Activated CD4-positive, alpha-beta T cell treated with anti-CD3 and anti-CD28 coated beads for 36 hours (primary cell): ENCODE measurements around the gene CWC25. TPM values are rescaled to one million over a fixed set of nuclear protein-coding genes. Genes with fewer than 3 reads are reported as not detected.

Experiments used
- ATAC-seq: fragments of 200-7000 bp; cut with Tn5 transposase; one replicate; pipeline ENCODE4 v1.10.0; 2021; ENCODE audit warnings: mild to moderate bottlenecking, moderate library complexity
- CTCF ChIA-PET: fragments of 350-600 bp; sonication (Branson Sonifier 250); formaldehyde crosslinking; loops from one replicate; lab custom pipeline; 2021; ENCODE audit warnings: antibody characterized with exemption; lab: Charles Lee
- POLR2A ChIA-PET: fragments of 350-600 bp; sonication (Branson Sonifier 250); formaldehyde crosslinking; loops from one replicate; lab custom pipeline; 2021; ENCODE audit warnings: antibody characterized with exemption, inconsistent platforms; lab: Charles Lee
- DNase-seq: peaks from one replicate; pipeline ENCODE4 v3.0.0-alpha.2; 2020
- H3K27ac Mint-ChIP-seq: one replicate; pipeline ENCODE4 v1.8.0; 2021; ENCODE audit warnings: mixed read lengths
- H3K27me3 Mint-ChIP-seq: one replicate; pipeline ENCODE4 v1.8.0; 2021; ENCODE audit warnings: mixed read lengths
- H3K36me3 Mint-ChIP-seq: one replicate; pipeline ENCODE4 v1.8.0; 2021; ENCODE audit warnings: low read depth, mixed read lengths
- H3K4me1 Mint-ChIP-seq: one replicate; pipeline ENCODE4 v1.8.0; 2021; ENCODE audit warnings: mixed read lengths
- H3K4me3 Mint-ChIP-seq: one replicate; pipeline ENCODE4 v1.8.0; 2021; ENCODE audit warnings: mild to moderate bottlenecking, moderate library complexity, mixed read lengths
- H3K9me3 Mint-ChIP-seq: one replicate; pipeline ENCODE4 v1.8.0; 2021; ENCODE audit warnings: low read depth, mixed read lengths
- intact Hi-C, 2 experiments: fragments of 100-400 bp; cut with DNase I in 1 of 2; cut with micrococcal nuclease in 1 of 2; formaldehyde crosslinking; loops; one replicate each; pipeline versions ENCODE4 v1.14.2 to v1.15.1; 2022 to 2024; cut with DNase I, micrococcal nuclease
- total RNA-seq, 2 experiments: library from RNA; stranded (reverse); gene quantifications; one replicate each; pipeline ENCODE4 v1.2.3, GENCODE V29; 2021

CWC25 gene
- total RNA-seq, 2 experiments from 2014 or later = 23.3 to 24.0 TPM

DNA sequence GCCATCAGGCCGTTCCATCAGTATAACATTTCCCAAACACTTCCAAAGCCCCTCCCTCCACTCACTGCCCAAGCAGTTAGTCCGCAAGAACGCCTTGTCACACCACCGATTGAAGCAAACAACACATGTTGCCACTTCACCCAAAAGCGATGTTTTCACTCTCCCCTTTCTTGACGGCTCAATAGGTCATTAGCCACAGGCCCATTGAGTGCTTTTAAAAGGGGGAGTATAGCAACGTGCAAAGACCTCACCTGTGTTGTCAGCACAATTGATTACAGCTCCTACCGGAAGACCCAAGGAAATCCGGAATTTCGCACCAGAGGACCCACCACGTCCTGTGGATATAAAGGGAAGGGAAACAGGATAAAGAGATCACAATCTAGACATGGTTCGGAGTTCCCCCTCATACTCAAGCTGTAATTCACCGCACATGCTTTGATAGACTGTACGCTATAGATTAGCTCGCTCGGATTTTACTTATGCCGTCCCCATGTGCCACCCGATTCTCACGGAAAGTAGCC is 27.7 kb upstream of the CWC25 start:
- Mint-ChIP-seq H3K27me3 (no peaks in the 10 kb centered on the region), H3K9me3 (no peaks in the 10 kb centered on the region), H3K36me3 (peaks cover 56% of the 10 kb centered on the region), H3K4me1 (peaks cover 46% of the 10 kb centered on the region), H3K27ac (peak overlapping the region; percentile 99), H3K4me3 (peak overlapping the region; percentile 99)
- POLR2A ChIA-PET = interaction anchor here (0.5 to 3.0 kb wide), 6 partner anchors 12 to 608 kb away, joined by 3 to 36 read pairs (median 4); partner anchors contain the start of genes CDK12 and LASP1
- intact Hi-C loops = loop anchor here (1.0 to 10.0 kb wide), 13 partner anchors 15 to 1127 kb away; partner anchors contain the start of genes CWC25 (in 2 of the 2), PSMB3 (in 2 of the 2), EPOP (in 1 of the 2) and FBXL20 (in 1 of the 2)
- CTCF ChIA-PET = interaction anchor here (0.7 to 3.1 kb wide), 4 partner anchors 12 to 301 kb away, joined by 3 to 9 read pairs (median 6); a partner anchor contains a TSS
- no peak for DNase-seq
- ATAC-seq = no peak

- intact Hi-C loops = loop anchor here (5.0 to 10.0 kb wide), 3 partner anchors 99 to 551 kb away; partner anchors contain the start of genes EPOP (in 1 of the 2), FBXL20 (in 1 of the 2) and PSMB3 (in 1 of the 2)
- no peaks in the 10 kb centered on the region for H3K27me3 Mint-ChIP-seq
- CTCF ChIA-PET = interaction anchor here (0.6 to 1.3 kb wide), 3 partner anchors 10 to 393 kb away, joined by 3 read pairs; a partner anchor contains a TSS
- DNase-seq = no peak
- peak overlapping the region; percentile 99 for H3K4me3 Mint-ChIP-seq
- POLR2A ChIA-PET = interaction anchor here (0.6 to 0.8 kb wide), 3 partner anchors 19 to 600 kb away, joined by 3 to 6 read pairs (median 3); partner anchors contain the start of gene MED1
- ATAC-seq = no peak
- peak overlapping the region; percentile 99 for H3K27ac Mint-ChIP-seq
- H3K36me3 Mint-ChIP-seq = peaks cover 64% of the 10 kb centered on the region
- no peaks in the 10 kb centered on the region for H3K9me3 Mint-ChIP-seq
- H3K4me1 Mint-ChIP-seq = peaks cover 46% of the 10 kb centered on the region
These were observed 26.3 kb upstream of the CWC25 start for GRCh38 chr17:38851434-38851833.

GRCh38 chr17:38850374-38850773 is 25.3 kb upstream of the CWC25 start:
- CTCF ChIA-PET = interaction anchor here (1.2 kb wide), 1 partner anchor 89 kb away, joined by 3 read pairs; no protein-coding TSS in a partner anchor
- Mint-ChIP-seq H3K36me3 (peaks cover 65% of the 10 kb centered on the region), H3K9me3 (no peaks in the 10 kb centered on the region), H3K27ac (peak overlapping the region; percentile 56), H3K4me3 (peak overlapping the region; percentile 99), H3K27me3 (no peaks in the 10 kb centered on the region), H3K4me1 (peaks cover 45% of the 10 kb centered on the region)
- POLR2A ChIA-PET = interaction anchor here (0.8 kb wide), 1 partner anchor 20 kb away, joined by 3 read pairs; no protein-coding TSS in a partner anchor
- intact Hi-C loops = loop anchor here (5.0 to 10.0 kb wide), 3 partner anchors 98 to 552 kb away; partner anchors contain the start of genes EPOP (in 1 of the 2), FBXL20 (in 1 of the 2) and PSMB3 (in 1 of the 2)
- no peak for ATAC-seq
- DNase-seq = no peak

- H3K27me3 Mint-ChIP-seq = no peaks in the 10 kb centered on the region
- H3K9me3 Mint-ChIP-seq = no peaks in the 10 kb centered on the region
- POLR2A ChIA-PET = interaction anchor here (0.5 to 1.4 kb wide), 3 partner anchors 10 to 131 kb away, joined by 3 read pairs; no protein-coding TSS in a partner anchor
- H3K36me3 Mint-ChIP-seq = peaks cover 65% of the 10 kb centered on the region
- peak overlapping the region; percentile 47 for H3K27ac Mint-ChIP-seq
- H3K4me3 Mint-ChIP-seq = no peak overlapping the region
- CTCF ChIA-PET = no interaction called here
- ATAC-seq = no peak
- peaks cover 36% of the 10 kb centered on the region for H3K4me1 Mint-ChIP-seq
- intact Hi-C loops = no loop called here
- no peak for DNase-seq
These were observed 24.0 kb upstream of the CWC25 start for GRCh38 chr17:38848939-38849605.

GRCh38 chr17:38848557-38848891 is 23.4 kb upstream of the CWC25 start:
- DNase-seq = no peak
- CTCF ChIA-PET = no interaction called here
- H3K27me3 Mint-ChIP-seq = no peaks in the 10 kb centered on the region

DNA sequence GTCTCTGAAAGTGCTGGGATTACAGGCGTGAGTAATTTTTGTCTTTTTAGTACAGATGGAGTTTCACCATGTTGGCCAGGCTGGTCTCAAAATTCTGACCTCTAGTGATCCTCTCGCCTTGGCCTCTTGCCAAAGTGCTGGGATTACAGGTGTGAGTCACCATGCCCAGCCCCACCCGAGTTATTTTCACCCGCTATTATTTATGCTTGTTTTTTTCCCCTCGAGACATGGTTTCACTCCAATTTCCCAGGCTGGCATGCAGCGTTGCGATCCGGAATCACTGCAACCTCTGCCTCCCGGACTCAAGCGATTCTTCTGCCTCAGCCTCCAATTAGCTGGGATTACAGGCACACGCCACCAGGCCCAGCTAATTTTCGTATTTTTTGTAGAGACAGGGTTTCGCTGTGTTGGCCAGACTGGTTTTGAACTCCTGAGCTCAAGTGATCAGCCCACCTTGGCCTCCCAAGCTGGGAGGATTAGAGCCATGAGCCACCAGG is 19.2 kb upstream of the CWC25 start:
- intact Hi-C loops = no loop called here
- ATAC-seq (no peak), DNase-seq (no peak)
- no peak overlapping the region for H3K27ac Mint-ChIP-seq
- no peaks in the 10 kb centered on the region for H3K27me3 Mint-ChIP-seq
- ChIA-PET CTCF (interaction anchor here (0.6 to 0.8 kb wide), 3 partner anchors 123 to 1293 kb away, joined by 3 read pairs; no protein-coding TSS in a partner anchor), POLR2A (interaction anchor here (0.8 to 1.1 kb wide), 2 partner anchors 10 to 32 kb away, joined by 4 to 7 read pairs; partner anchors contain the start of gene RPL23)
- no peak overlapping the region for H3K4me3 Mint-ChIP-seq
- H3K4me1 Mint-ChIP-seq = peaks cover 8% of the 10 kb centered on the region
- peaks cover 24% of the 10 kb centered on the region for H3K36me3 Mint-ChIP-seq
- no peaks in the 10 kb centered on the region for H3K9me3 Mint-ChIP-seq

More at GRCh38 chr17:38848557-38848891, 23.4 kb upstream of the CWC25 start:
- no peak for ATAC-seq
- Mint-ChIP-seq H3K9me3 (no peaks in the 10 kb centered on the region), H3K4me3 (no peak overlapping the region), H3K27ac (no peak overlapping the region), H3K4me1 (peaks cover 33% of the 10 kb centered on the region), H3K36me3 (peaks cover 64% of the 10 kb centered on the region)
- intact Hi-C loops = no loop called here
- POLR2A ChIA-PET = interaction anchor here (0.7 to 1.4 kb wide), 2 partner anchors 21 to 23 kb away, joined by 3 to 14 read pairs; partner anchors contain the start of gene LASP1

DNA sequence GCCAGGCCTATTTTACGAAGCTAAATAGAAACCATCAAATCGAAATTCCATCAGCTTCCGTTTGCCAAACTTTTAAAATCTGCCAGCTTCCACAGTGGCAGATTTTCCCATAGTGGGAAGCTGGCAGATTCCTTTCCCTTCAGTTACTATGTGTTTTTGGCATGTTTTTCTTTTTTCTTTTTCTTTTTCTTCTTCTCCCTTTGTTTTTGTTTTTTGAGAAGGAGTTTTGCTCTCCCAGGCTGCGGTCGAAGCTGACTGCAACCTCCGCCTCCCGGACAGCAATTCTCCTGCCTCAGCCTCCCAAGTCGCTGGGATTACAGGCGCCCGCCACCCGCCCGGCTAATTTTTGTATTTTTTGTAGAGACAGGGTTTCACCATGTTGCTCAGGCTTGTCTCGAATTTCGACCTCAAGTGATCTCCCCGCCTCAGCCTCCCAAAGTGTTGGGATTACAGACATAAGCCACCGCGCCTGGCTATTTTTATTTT is 684 bp upstream of the CWC25 start:
- peak overlapping the region; percentile 99 for H3K27ac Mint-ChIP-seq
- CTCF ChIA-PET = interaction anchor here (0.7 to 1.2 kb wide), 4 partner anchors 9 to 267 kb away, joined by 3 to 5 read pairs (median 3); no protein-coding TSS in a partner anchor
- no peaks in the 10 kb centered on the region for H3K9me3 Mint-ChIP-seq
- H3K36me3 Mint-ChIP-seq = peaks cover 6% of the 10 kb centered on the region
- POLR2A ChIA-PET = interaction anchor here (1.8 kb wide), 1 partner anchor 45 kb away, joined by 9 read pairs; the partner anchor contains the start of gene LASP1
- intact Hi-C loops = loop anchor here (1.0 to 2.0 kb wide), 9 partner anchors 27 to 1101 kb away; partner anchors contain the start of genes RPL23 (in 2 of the 2), LRRC3C (in 1 of the 2), MED1 (in 1 of the 2) and ORMDL3 (in 1 of the 2)
- peaks cover 27% of the 10 kb centered on the region for H3K4me1 Mint-ChIP-seq
- H3K4me3 Mint-ChIP-seq = peak overlapping the region; percentile 99
- H3K27me3 Mint-ChIP-seq = no peaks in the 10 kb centered on the region
- ATAC-seq (no peak), DNase-seq (no peak)

DNA sequence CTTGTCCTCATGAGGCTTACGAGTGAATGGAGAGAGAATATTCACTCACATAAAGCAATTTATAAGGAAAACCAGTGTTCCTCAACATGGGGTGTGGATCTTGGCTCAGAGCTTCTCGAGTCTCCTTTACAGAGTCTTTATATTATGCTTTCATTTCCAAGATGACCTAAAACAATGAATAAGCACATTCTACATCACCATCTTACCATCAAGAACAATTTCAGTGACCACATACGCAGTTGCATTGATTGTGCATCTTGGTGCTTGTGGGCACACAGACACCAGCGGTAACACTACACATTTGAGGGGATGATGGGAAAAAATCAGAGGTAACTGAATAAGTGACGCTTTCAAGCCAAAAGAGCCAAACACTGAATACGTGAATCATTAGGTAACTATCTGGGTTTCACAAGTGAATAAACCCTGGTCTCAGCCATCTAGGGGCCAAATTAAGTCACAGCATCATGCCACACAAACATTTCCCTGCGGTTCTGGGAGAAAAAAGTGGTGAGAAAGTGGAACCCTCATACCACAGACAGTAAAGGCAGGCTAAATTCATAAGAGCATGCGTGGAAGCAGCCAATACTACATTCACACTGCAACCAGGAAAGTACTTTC is 9.4 kb downstream of the CWC25 start:
- Mint-ChIP-seq H3K4me3 (no peak overlapping the region), H3K4me1 (peaks cover 8% of the 10 kb centered on the region), H3K27me3 (no peaks in the 10 kb centered on the region), H3K27ac (no peak overlapping the region), H3K9me3 (no peaks in the 10 kb centered on the region), H3K36me3 (peaks cover 24% of the 10 kb centered on the region)
- DNase-seq (peak; percentile 47), ATAC-seq (peak; percentile 88)
- POLR2A ChIA-PET = no interaction called here
- CTCF ChIA-PET = no interaction called here
- intact Hi-C loops = loop anchor here in 1 of 2 experiments (2.0 kb wide), 1 partner anchor 15 kb away; no protein-coding TSS in a partner anchor

GRCh38 chr17:38809828-38810227 is 15.3 kb downstream of the CWC25 start:
- ATAC-seq = no peak
- H3K9me3 Mint-ChIP-seq = no peaks in the 10 kb centered on the region
- H3K27ac Mint-ChIP-seq = no peak overlapping the region
- intact Hi-C loops = no loop called here
- H3K4me1 Mint-ChIP-seq = no peaks in the 10 kb centered on the region
- no peak for DNase-seq
- H3K4me3 Mint-ChIP-seq = no peak overlapping the region
- no peaks in the 10 kb centered on the region for H3K27me3 Mint-ChIP-seq
- ChIA-PET POLR2A (no interaction called here), CTCF (interaction anchor here (0.6 kb wide), 1 partner anchor 11 kb away, joined by 3 read pairs; no protein-coding TSS in a partner anchor)
- peaks cover 37% of the 10 kb centered on the region for H3K36me3 Mint-ChIP-seq

GRCh38 chr17:38800237-38800760 is 24.8 kb downstream of the CWC25 start:
- CTCF ChIA-PET = no interaction called here
- H3K27ac Mint-ChIP-seq = peak overlapping the region; percentile 82
- H3K36me3 Mint-ChIP-seq = peaks cover 47% of the 10 kb centered on the region
- ATAC-seq = no peak
- H3K4me1 Mint-ChIP-seq = peaks cover 33% of the 10 kb centered on the region
- intact Hi-C loops = loop anchor here in 1 of 2 experiments (2.0 kb wide), 1 partner anchor 17 kb away; no protein-coding TSS in a partner anchor
- no peak for DNase-seq
- no peaks in the 10 kb centered on the region for H3K9me3 Mint-ChIP-seq
- POLR2A ChIA-PET = no interaction called here
- peak overlapping the region; percentile 99 for H3K4me3 Mint-ChIP-seq
- H3K27me3 Mint-ChIP-seq = no peaks in the 10 kb centered on the region
